Heart right ventricle (tissue), 16 donors: Measurements from ENCODE around the gene TNFRSF1B. TPM values are rescaled to one million over a fixed set of nuclear protein-coding genes. Genes with fewer than 3 reads are reported as not detected.

ENCODE experiments used
- ATAC-seq, 8 donors: fragments of 200-7000 bp; cut with Tn5 transposase; one replicate each; pipeline ENCODE4 v1.9.1; 2020; ENCODE audit warnings: mild to moderate bottlenecking in 8 of 8, moderate library complexity in 8 of 8, moderate number of reproducible peaks in 1 of 8
- DNase-seq, 2 donors: peaks; one replicate each; pipeline ENCODE4 v3.0.0-alpha.2; 2020
- H3K27ac ChIP-seq, 10 donors: fragments of 200-600 bp; sonication (generic) in 2 of 10; one replicate each; pipeline versions ENCODE4 v1.5.0 to v1.8.0; 2020 to 2022; ENCODE audit warnings: mild to moderate bottlenecking in 3 of 10
- H3K27me3 ChIP-seq, 7 donors: fragments of 200-600 bp; one replicate each; pipeline ENCODE4 v1.8.0; 2021 to 2022; ENCODE audit warnings: mild to moderate bottlenecking in 2 of 7
- H3K36me3 ChIP-seq, 9 donors: fragments of 200-600 bp; sonication (generic) in 1 of 9; one replicate each; pipeline versions ENCODE4 v1.5.0 to v1.8.0; 2020 to 2022; ENCODE audit warnings: mild to moderate bottlenecking in 2 of 9
- H3K4me1 ChIP-seq, 9 donors: fragments of 200-600 bp; sonication (generic) in 1 of 9; one replicate each; pipeline versions ENCODE4 v1.5.0 to v1.8.0; 2020 to 2022; ENCODE audit warnings: mild to moderate bottlenecking in 4 of 9
- H3K4me3 ChIP-seq, 10 donors: fragments of 200-600 bp; sonication (generic) in 2 of 10; one replicate each; pipeline versions ENCODE4 v1.5.0 to v1.8.0; 2020 to 2022; ENCODE audit warnings: mild to moderate bottlenecking in 7 of 10, moderate library complexity in 2 of 10
- H3K9me3 ChIP-seq, 11 donors: fragments of 200-600 bp in 10 of 11; sonication (generic) in 2 of 11; one replicate each; pipeline versions ENCODE4 v1.5.0 to v1.8.0; 2013 to 2022; ENCODE audit warnings: mild to moderate bottlenecking in 2 of 11, control low read depth in 1 of 11, moderate library complexity in 1 of 11
- CTCF ChIP-seq, 9 donors: fragments of 200-600 bp; sonication (generic) in 2 of 9; IDR thresholded peaks; one replicate each; pipeline versions ENCODE4 v1.5.0 to v1.8.0; 2021 to 2022; ENCODE audit warnings: antibody characterized with exemption in 9 of 9, mild to moderate bottlenecking in 5 of 9, moderate library complexity in 1 of 9
- WGBS, 2 donors: extraction: QIAGEN DNeasy Blood & Tissue Kit; methylation state at CpG; one replicate each; pipeline ENCODE4 v1.1.7; 2013; ENCODE audit warnings: inconsistent platforms in 1 of 2; 5-methylcytosine and 5-hydroxymethylcytosine counted together
- intact Hi-C, 10 donors: fragments of 100-400 bp; cut with DNase I; formaldehyde crosslinking; loops; one replicate each; pipeline versions ENCODE4 v1.11.1 to v1.14.2; 2022
- polyA plus RNA-seq, 2 donors: library from polyadenylated mRNA; stranded (reverse); fragments of 200-250 nt; gene quantifications; one replicate each; pipeline ENCODE4 v1.2.3, GENCODE V29; 2013
- total RNA-seq, 10 donors: library from RNA; stranded (reverse); fragmentation: NEBNext Ultra II Directional in 3 of 10; extraction: Animal tissue kit (Norgen Biotek cat#: 25700) in 3 of 10; gene quantifications; one replicate each; pipeline versions ENCODE4 v1.2.1 to v1.2.4, GENCODE V29; 2021 to 2023
- donor health status: Arrhythmogenic right ventricular cardiomyopathy.
- donor health status: ischemic (EF 13 %, LVEDD 7.1; RV severe dilation, severe dysfunction).
- donor health status: healthy with polysubstance abuse.
- donor health status: DM: no; HTN: yes; CAD: no.
- donor health status: DM: no; HTN: no; CAD: no.
- donor health status: ischemic (EF 25% LVEDD 6.9; RV normal size, moderate dysfunction).
- donor health status: ischemic (EF 25% LVEDD 5.7; RV mildly dilated, moderate dysfunction).
- donor health status: healthy.
- donor health status: DM: yes; HTN: yes; CAD: no.
- donor health status: Ischemic cardiomyopathy.
- donor health status: ischemic (EF 35%, LVEDD 5.7; RV mildly dilated, moderate dysfunction).
- donor health status: nonischemic (EF 11% LVEDD 7.7; RV severe dilation, severe dysfunction).
- donor health status: DM: yes; HTN: yes; CAD: no.
- donor health status: PGD.
- donor health status: ischemic (EF 29% LVEDD 5.4; RV normal size, mild dysfunction).
- donor health status: nonischemic (EF 23%, LVEDD 6.1; RV moderate dilation, normal function).

Gene TNFRSF1B
- total and polyA plus RNA-seq, 12 donors = 8.0 to 55.4 (median 15.2) TPM

DNA sequence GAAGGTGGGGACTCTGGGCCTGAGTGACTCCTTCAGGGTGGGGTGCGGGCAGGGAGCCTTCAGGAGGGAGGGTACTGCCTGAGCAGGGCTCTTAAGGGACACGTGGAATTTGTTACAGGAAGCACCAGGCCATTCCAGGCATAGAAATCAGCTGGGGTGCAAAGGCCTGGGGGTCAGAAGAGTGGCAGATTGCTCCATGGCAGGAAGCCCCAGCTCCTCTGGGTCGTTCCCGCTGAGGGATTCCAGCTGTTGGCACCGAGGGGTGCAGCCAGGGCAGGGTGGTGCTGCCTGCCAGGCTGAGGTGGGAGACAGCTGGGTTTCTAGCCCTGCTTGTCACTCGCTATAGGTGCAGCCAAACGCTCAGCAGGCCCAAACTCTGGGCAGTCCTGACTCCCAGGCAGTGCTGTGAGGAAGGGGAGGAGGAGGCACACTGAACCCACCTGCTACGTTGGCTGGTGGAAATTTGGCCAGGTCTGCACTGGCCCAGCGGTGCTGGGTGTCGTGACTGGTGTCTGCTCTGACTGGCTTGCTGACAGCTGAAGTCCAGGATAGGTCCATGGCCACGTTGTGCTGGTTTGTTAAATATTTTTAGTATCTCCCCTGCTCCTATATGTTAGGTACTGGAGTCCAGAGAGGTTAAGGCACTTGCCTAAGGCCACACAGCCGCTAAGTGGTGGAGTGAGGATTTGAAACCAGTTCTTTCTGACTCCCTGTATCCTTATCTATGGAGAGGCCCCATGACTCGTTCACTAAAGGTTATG, 19.3 kb downstream of the TNFRSF1B start:
- intact Hi-C loops = no loop called here
- Histone ChIP-seq H3K27ac (peak overlapping the region; percentile 83 to 99 (median 93)), H3K4me3 (peak overlapping the region in 6 of 10 donors; percentile 5 to 44 (median 41)), H3K4me1 (peaks cover 20 to 85% (median 75%) of the 10 kb centered on the region in 9 donors), H3K9me3 (no peaks in the 10 kb centered on the region), H3K27me3 (no peaks in the 10 kb centered on the region), H3K36me3 (peaks cover 0 to 62% (median 0%) of the 10 kb centered on the region in 9 donors)
- ATAC-seq (peak; percentile 1 to 24 (median 16)), DNase-seq (no peak)
- no peak for TF ChIP-seq CTCF (IDR thresholded peaks at IDR 0.05)
- 31 to 36% methylated on average over 13 of the region's 13 CpGs for WGBS, 2 donors

DNA sequence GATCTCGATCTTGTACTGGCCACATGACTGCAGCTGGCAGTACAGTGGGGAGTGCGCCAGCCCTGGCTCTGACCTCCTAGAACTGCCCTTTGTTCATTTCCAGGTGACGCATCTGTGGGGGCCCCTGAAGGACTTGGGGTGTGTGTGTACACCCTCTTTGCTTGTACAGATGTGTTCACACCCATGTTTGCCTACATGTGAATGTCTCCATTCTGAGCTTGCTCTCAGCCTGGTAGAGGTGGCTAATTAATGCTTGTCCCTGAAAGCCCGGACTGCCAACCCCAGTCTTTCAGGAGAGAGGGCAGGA, 19.8 kb downstream of the TNFRSF1B start:
- Histone ChIP-seq H3K36me3 (peaks cover 0 to 62% (median 0%) of the 10 kb centered on the region in 9 donors), H3K27ac (peak overlapping the region in 7 of 10 donors; percentile 88 to 99 (median 94)), H3K27me3 (no peaks in the 10 kb centered on the region), H3K4me1 (peaks cover 20 to 79% (median 70%) of the 10 kb centered on the region in 9 donors), H3K9me3 (no peaks in the 10 kb centered on the region), H3K4me3 (no peak overlapping the region)
- intact Hi-C loops = no loop called here
- no peak for TF ChIP-seq CTCF (IDR thresholded peaks at IDR 0.05)
- DNase-seq (no peak), ATAC-seq (no peak)
- WGBS, 2 donors = 72 to 73% methylated on average over 4 of the region's 4 CpGs

- Histone ChIP-seq H3K27me3 (no peaks in the 10 kb centered on the region), H3K9me3 (no peaks in the 10 kb centered on the region), H3K27ac (no peak overlapping the region), H3K36me3 (peaks cover 0 to 70% (median 8%) of the 10 kb centered on the region in 9 donors), H3K4me3 (no peak overlapping the region), H3K4me1 (peaks cover 20 to 66% (median 57%) of the 10 kb centered on the region in 9 donors)
- WGBS, 2 donors = 48 to 57% methylated on average over 3 of the region's 3 CpGs
- ATAC-seq = no peak
- no peak for DNase-seq
- no peak for TF ChIP-seq CTCF (IDR thresholded peaks at IDR 0.05)
- intact Hi-C loops = no loop called here
These were observed 21.3 kb downstream of the TNFRSF1B start for GRCh38 chr1:12188115-12188514.

- intact Hi-C loops = no loop called here
- Histone ChIP-seq H3K9me3 (no peaks in the 10 kb centered on the region), H3K4me3 (no peak overlapping the region), H3K4me1 (peaks cover 20 to 62% (median 54%) of the 10 kb centered on the region in 9 donors), H3K27ac (no peak overlapping the region), H3K27me3 (no peaks in the 10 kb centered on the region), H3K36me3 (peaks cover 0 to 77% (median 15%) of the 10 kb centered on the region in 9 donors)
- 79 to 87% methylated on average over 12 to 13 of the region's 13 CpGs for WGBS, 2 donors
- DNase-seq (no peak), ATAC-seq (no peak)
- no peak for TF ChIP-seq CTCF (IDR thresholded peaks at IDR 0.05)
These were observed 22.0 kb downstream of the TNFRSF1B start for GRCh38 chr1:12188657-12189327.
